Renal pelvis (tissue), 4 donors: ENCODE results near the gene TMEM245. TPM values are rescaled to one million over a fixed set of nuclear protein-coding genes. Genes with fewer than 3 reads are reported as not detected.
A peak's percentile ranks its signal among the peaks of the same experiment; 100 is the strongest.
"Not testable (repeated sequence)": the region's sequence is repeated elsewhere in the genome, so short reads cannot be mapped to it uniquely, and the experiment has no call there.

Source experiments
- DNase-seq: peaks from one replicate; pipeline ENCODE4 v3.0.0-alpha.2; 2013
- polyA plus RNA-seq, 3 donors: library from polyadenylated mRNA; unstranded; fragments of 120-200 nt; gene quantifications; one replicate each; pipeline ENCODE4 v1.2.1, GENCODE V29; 2013; ENCODE audit not compliant: insufficient read length in 3 of 3

Gene TMEM245
- polyA plus RNA-seq, 3 donors = 52.3 to 80.3 (median 71.8) TPM

DNA sequence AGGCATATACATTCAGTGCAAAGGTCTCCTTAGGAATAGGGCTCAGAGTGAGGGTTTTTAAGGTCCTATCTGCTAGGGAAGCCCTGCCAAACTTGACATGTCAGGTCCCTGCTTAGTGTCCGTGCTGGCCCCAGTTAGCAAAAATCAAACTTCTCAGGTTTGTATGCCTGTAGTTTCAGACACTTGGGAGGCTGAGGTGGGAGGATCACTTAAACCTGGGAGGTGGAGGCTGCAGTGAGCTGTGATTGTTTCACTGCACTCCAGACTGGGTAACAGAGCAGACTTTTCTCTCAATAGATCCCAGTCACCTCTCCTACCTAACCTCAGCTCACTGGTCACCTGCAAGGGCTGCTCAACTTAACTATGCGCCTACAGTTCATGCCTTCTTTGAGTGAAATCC lies 18.7 kb upstream of the TMEM245 start:
- no peak for DNase-seq

GRCh38 chr9:109134167-109134578 lies 14.4 kb upstream of the TMEM245 start:
- DNase-seq = no peak

- no peak for DNase-seq
Observed at GRCh38 chr9:109133533-109133932, 13.8 kb upstream of the TMEM245 start.

- DNase-seq = peak; percentile 27
Observed at GRCh38 chr9:109132567-109133021, 12.8 kb upstream of the TMEM245 start.

GRCh38 chr9:109129470-109130197 lies 9.9 kb upstream of the TMEM245 start:
- DNase-seq = no peak

DNA sequence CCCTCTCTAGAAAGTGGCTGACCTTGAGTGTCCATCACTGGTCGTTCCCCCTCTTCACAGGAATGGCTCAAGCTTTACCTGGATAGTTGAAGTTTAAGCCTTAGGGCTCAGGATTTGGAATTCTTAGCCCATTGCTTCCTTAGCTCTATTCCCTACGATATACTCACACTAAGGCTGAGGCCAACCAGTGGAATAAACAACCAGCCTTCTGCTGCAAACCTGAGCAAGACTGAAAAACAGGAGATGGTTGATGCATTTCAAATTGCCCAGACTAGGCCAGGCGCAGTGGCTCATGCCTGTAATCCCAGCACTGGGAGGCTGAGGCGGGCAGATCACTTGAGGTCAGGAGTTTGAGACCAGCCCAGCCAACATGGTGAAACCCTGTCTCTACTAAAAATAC lies 6.9 kb upstream of the TMEM245 start:
- DNase-seq = not testable (repeated sequence)

- no peak for DNase-seq
Observed at GRCh38 chr9:109124121-109124520, 4.4 kb upstream of the TMEM245 start.

DNA sequence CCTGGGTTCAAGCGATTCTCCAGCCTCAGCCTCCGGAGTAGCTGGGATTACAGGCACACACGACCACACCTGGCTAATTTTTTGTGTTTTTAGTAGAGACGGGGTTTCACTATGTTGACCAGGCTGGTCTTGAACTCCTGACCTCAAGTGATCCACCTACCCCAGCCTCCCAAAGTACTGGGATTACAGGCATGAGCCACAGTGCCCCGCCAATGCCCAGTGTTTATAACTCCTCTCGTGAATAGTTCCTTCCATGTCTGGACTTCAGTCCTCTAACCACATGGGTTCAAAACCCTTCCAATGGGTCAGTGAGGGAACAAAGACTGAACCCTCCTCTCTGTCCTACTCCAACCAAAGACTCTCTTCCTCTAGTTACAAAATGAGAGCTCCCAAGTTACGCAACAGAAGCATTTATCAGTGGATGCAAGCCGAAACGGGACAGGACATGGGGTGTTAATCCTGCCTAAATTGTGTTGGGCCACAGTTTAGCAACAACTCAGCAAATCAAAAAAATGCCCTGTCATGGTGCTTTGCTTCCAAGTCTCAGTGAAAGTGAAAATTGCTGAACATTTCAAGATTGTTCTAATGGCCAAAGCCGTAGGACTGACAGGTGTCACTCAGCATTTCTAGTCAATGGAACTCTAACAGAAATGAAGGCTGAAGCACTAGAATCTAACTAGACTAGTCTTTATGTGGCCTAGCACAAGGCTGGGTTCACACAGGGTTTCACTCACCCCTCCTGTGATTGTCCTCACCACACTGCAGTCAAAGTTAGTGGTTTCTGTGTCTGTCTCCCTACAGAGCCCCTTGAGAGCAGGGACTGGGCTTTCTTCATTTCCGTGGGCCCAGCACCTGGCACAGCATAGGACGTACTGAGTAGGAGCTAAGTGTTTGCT lies 3.2 kb upstream of the TMEM245 start:
- no peak for DNase-seq

DNA sequence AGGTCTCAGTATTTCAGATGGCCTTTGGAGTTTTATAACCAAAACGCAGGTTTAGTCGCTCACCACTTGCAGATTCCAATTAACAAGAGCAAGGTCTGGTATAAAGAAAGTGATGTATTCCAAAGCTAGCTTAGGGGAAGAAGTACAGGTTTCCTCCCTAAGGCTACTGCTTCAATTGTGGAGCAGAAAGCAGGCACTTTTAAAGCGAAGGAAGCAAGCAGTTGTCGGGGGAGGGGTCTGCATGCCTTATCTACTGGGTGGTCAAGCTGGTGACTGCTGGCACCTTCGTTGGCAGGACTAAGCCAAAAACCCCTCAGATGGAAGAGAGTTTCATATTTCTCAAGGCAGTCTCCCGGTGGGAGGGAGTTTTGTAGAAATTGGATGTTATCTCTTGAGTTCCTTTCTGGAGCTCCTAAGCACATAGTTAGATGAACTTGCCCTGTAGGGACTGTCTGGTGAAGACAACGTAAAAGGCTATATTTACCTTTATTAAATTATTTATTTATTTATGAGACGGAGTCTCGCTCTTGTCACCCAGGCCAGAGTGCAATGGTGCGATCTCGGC lies 1.6 kb upstream of the TMEM245 start:
- no peak for DNase-seq

GRCh38 chr9:109120204-109120789 lies 550 bp upstream of the TMEM245 start:
- no peak for DNase-seq

- peak; percentile 16 for DNase-seq
Observed at GRCh38 chr9:109118808-109119438, 824 bp downstream of the TMEM245 start.

DNA sequence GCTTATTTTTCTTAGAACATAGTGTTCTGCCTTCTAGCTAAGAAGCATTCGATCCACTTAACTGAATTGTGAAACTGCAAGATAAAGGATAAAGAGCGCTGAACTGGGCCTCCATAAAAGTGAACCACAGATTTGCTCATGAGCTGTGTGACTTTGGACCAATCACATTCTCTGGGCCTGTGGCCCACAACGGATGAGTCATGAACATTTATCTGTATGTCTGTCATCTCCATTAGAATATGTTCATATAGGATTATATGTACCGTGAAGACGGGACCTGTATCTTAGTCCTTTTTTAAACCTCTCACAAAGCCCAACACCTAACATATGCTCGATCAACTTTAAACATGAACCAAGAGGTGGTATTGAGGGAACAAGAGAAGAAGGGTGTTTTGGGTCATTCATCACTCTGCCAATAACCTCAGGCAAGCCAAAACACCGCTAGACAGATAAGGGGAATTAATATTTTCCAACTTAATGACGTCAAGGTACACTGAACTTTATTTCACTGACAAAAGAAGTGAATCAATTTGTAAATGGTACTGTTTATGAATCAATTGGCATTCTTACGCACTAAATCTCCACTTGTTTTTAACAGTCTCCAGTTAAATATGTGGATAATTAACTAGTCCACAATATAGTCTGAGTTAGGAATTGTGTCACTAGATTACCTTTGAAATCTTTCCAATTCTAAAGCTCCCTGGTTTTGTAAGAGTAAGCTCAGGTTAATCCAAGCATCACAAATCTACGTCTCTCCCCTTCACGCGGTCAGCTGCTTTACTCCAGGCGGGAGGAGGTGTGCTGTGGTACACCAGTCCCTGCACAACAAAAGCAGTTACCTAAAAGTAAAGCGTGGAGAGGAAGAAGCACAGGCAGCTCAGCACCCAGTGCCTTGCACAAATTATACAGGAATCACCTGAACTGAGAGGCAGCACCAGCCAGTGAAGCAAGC lies 1.6 kb downstream of the TMEM245 start:
- DNase-seq = peak; percentile 33

GRCh38 chr9:109115931-109116526 lies 3.7 kb downstream of the TMEM245 start:
- no peak for DNase-seq

DNA sequence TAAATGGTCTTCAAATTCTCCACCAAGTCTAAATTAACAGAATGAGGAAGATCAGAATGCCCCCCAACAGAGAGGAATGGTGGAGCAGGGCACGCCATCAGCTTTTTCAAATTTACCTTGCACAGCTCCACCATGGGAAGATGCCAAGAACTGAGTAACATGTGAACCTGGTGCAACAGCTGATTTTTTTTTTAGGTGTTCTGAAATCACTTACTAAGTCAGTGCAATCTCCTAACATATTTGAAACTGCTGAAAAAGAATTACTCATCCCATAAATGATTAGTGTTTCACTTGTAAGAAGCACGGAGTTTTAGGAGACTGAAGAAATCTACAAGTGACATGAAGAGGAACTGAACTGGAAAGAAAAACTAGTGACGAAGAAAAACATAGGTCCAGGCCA lies 5.1 kb downstream of the TMEM245 start:
- no peak for DNase-seq

- DNase-seq = no peak
Observed at GRCh38 chr9:109113892-109114609, 5.7 kb downstream of the TMEM245 start.

DNA sequence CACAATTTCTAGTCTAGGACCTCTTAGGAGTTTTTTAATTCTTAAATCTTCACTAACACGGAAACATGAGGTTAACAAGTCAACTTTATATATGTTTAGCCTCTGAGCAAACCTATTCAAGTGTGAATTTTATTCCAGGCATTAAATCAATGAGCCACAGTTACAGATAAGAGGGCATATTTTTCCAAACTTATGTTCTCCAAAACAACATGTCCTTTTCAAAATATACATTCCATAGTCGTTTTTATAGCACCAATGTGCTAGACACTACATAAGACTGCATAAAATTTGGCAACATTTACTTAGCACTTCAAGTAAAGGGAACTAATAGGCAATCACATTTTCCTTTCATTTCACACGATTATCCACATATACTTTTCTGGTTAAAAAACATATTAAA lies 6.5 kb downstream of the TMEM245 start:
- peak; percentile 46 for DNase-seq

DNA sequence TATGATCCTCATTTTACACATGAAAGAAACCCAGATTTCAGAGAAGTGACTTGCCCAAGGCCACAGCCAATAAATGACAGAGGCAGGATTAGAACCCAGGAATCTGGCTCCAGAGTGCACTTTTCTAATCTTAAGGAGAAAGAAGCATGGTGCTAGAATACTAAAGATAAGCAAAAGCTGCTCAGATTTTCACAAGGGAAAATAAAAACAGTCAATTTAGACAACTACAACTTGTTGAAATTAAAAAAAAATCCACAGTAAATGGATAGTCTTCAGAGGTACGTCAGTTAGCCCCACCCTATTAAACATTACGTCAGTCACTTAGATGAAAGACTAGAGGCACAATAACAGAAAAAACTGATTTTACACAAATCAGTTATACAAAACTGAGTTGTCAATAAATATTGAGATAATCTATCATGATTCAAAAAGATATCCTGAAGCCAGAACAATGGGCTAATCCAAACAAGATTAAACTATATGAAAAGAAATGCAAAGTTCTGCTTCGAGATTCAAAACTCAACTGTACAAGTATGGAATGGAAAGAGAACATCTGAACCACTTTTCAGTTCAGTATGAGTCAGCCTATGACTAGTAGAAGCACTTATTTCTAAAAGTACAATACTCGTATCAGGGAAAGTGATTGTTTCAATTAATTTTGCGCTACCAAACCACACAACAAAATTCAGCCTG lies 9.3 kb downstream of the TMEM245 start:
- DNase-seq = no peak

- DNase-seq = peak; percentile 14
Observed at GRCh38 chr9:109109967-109110328, 9.8 kb downstream of the TMEM245 start.

DNA sequence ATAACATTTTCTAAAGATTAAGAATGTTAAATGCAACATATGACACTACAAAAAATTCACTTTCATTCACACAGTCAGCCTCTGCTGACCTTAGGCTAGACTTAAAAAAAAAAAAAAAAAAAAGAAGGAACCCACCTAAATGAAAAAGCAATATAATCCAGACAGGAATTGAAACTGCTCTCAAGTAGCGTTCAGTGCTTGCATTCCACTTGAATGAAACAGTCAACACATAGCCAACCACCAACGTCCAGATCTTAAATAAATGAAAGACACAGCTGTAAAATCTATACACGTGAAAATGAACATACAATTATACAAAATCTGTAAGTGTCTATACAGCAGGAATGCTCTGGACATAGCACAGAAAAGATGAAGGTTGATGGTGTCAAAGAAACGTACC lies 11.4 kb downstream of the TMEM245 start:
- DNase-seq = no peak
